ENCODE results near the gene PCDHGA9. TPM values are rescaled to one million over a fixed set of nuclear protein-coding genes. Genes with fewer than 3 reads are reported as not detected.
"Not testable (repeated sequence)": the region's sequence is repeated elsewhere in the genome, so short reads cannot be mapped to it uniquely, and the experiment has no call there.

PCDHGA9 gene
- total RNA-seq, 3 donors from 2014 or later, result 2.6 to 6.7 (median 3.2) TPM

- no peak for ATAC-seq
- H3K4me3 ChIP-seq, result no peak overlapping the region
- DNase-seq, result no peak
- H3K9me3 ChIP-seq, result peaks cover 68% of the 10 kb centered on the region
- intact Hi-C loops (cut with DNase I, micrococcal nuclease), result no loop called here
- no peaks in the 10 kb centered on the region for H3K36me3 ChIP-seq (ENCODE audit: low read depth)
- no peaks in the 10 kb centered on the region for H3K4me1 ChIP-seq (ENCODE audit: low read depth)
- TF ChIP-seq, protein P1, sequence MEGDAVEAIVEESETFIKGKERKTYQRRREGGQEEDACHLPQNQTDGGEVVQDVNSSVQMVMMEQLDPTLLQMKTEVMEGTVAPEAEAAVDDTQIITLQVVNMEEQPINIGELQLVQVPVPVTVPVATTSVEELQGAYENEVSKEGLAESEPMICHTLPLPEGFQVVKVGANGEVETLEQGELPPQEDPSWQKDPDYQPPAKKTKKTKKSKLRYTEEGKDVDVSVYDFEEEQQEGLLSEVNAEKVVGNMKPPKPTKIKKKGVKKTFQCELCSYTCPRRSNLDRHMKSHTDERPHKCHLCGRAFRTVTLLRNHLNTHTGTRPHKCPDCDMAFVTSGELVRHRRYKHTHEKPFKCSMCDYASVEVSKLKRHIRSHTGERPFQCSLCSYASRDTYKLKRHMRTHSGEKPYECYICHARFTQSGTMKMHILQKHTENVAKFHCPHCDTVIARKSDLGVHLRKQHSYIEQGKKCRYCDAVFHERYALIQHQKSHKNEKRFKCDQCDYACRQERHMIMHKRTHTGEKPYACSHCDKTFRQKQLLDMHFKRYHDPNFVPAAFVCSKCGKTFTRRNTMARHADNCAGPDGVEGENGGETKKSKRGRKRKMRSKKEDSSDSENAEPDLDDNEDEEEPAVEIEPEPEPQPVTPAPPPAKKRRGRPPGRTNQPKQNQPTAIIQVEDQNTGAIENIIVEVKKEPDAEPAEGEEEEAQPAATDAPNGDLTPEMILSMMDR (IDR thresholded peaks at IDR 0.05), result no peak
These were observed 4.0 kb upstream of the PCDHGA9 start for GRCh38 chr5:141398608-141399007.

GRCh38 chr5:141399555-141400258, 2.9 kb upstream of the PCDHGA9 start:
- H3K9me3 ChIP-seq, result peaks cover 69% of the 10 kb centered on the region
- no peak overlapping the region for H3K4me3 ChIP-seq
- intact Hi-C loops (cut with DNase I, micrococcal nuclease), result no loop called here
- no peaks in the 10 kb centered on the region for H3K4me1 ChIP-seq (ENCODE audit: low read depth)
- no peak for DNase-seq
- H3K36me3 ChIP-seq (ENCODE audit: low read depth), result no peaks in the 10 kb centered on the region
- no peak for ATAC-seq
- TF ChIP-seq, protein P1 (IDR thresholded peaks at IDR 0.05), result no peak

DNA sequence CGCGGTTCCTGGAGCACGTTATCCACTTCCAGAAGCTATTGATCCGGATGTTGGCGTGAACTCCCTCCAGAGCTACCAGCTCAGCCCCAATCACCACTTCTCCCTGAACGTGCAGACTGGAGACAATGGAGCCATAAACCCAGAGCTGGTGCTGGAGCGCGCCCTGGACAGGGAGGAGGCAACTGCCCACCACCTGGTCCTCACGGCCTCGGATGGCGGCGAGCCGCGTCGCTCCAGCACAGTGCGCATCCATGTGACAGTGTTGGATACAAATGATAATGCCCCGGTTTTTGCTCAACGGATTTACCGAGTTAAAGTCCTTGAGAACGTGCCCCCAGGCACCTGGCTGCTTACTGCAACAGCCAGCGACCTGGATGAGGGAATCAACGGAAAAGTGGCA, 809 bp downstream of the PCDHGA9 start:
- intact Hi-C loops (cut with DNase I, micrococcal nuclease), result no loop called here
- DNase-seq (no peak), ATAC-seq (no peak)
- no peak overlapping the region for H3K4me3 ChIP-seq
- H3K36me3 ChIP-seq (ENCODE audit: low read depth), result no peaks in the 10 kb centered on the region
- no peaks in the 10 kb centered on the region for H3K4me1 ChIP-seq (ENCODE audit: low read depth)
- H3K9me3 ChIP-seq, result peaks cover 88% of the 10 kb centered on the region
- TF ChIP-seq, protein P1 (IDR thresholded peaks at IDR 0.05), result no peak

- H3K36me3 ChIP-seq (ENCODE audit: low read depth); H3K4me1 ChIP-seq (ENCODE audit: low read depth); intact Hi-C loops (cut with DNase I, micrococcal nuclease); H3K4me3 ChIP-seq: not testable (repeated sequence)
- DNase-seq, result peak; percentile 48 to 58 (median 57)
- H3K9me3 ChIP-seq, result peaks cover 92% of the 10 kb centered on the region
- peak; percentile 86 for ATAC-seq
- TF ChIP-seq, protein P1 (IDR thresholded peaks at IDR 0.05), result peak; percentile 22
These were observed 5.4 kb downstream of the PCDHGA9 start, which contains the start of gene PCDHGB6 for GRCh38 chr5:141407790-141408505. PCDHGB6 (plus strand) TSS chr5:141408021; CDS start chr5:141408203, 182 bp downstream.

DNA sequence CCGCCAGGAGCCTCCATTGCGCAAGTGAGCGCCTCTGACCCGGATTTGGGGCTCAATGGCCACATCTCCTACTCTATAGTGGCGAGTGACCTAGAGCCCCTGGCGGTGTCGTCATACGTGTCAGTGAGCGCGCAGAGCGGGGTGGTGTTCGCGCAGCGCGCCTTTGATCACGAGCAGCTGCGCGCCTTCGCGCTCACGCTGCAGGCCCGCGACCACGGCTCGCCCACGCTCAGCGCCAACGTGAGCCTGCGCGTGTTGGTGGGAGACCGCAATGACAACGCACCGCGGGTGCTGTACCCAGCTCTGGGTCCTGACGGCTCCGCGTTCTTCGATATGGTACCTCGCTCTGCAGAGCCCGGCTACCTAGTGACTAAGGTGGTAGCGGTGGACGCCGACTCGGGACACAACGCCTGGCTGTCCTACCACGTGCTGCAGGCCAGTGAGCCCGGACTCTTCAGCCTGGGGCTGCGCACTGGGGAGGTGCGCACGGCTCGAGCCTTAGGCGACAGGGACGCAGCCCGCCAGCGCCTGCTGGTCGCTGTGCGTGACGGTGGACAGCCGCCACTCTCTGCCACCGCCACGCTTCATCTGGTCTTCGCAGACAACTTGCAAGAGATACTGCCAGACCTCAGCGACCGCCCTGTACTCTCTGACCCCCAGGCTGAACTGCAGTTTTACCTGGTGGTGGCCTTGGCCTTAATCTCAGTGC, 7.2 kb downstream of the PCDHGA9 start:
- TF ChIP-seq, protein P1 (IDR thresholded peaks at IDR 0.05), result no peak
- intact Hi-C loops (cut with DNase I, micrococcal nuclease), result no loop called here

More for the DNA sequence above, 7.2 kb downstream of the PCDHGA9 start:
- DNase-seq (peak in 1 of 3 donors; percentile 36), ATAC-seq (no peak)
- Histone ChIP-seq H3K4me3 (no peak overlapping the region), H3K36me3 (ENCODE audit: low read depth) (no peaks in the 10 kb centered on the region), H3K9me3 (peaks cover 92% of the 10 kb centered on the region), H3K4me1 (ENCODE audit: low read depth) (no peaks in the 10 kb centered on the region)
